GM12892 (cell line): ENCODE measurements around the gene BTBD10.
"Not testable (repeated sequence)": the region's sequence is repeated elsewhere in the genome, so short reads cannot be mapped to it uniquely, and the experiment has no call there.

Source experiments
- POLR2A ChIP-seq: IDR thresholded peaks from 2 replicates; pipeline ENCODE4 v1.6.1; 2011; ENCODE audit warnings: low read depth, low read length, control low read depth
- POLR2AphosphoS5 ChIP-seq: IDR thresholded peaks from 2 replicates; pipeline ENCODE4 v1.6.1; 2011; ENCODE audit warnings: low read depth, low read length, control low read depth
- TAF1 ChIP-seq: IDR thresholded peaks from 2 replicates; pipeline ENCODE4 v1.6.1; 2011; ENCODE audit warnings: low read depth, mild to moderate bottlenecking, control low read depth, low read length, borderline replicate concordance

DNA sequence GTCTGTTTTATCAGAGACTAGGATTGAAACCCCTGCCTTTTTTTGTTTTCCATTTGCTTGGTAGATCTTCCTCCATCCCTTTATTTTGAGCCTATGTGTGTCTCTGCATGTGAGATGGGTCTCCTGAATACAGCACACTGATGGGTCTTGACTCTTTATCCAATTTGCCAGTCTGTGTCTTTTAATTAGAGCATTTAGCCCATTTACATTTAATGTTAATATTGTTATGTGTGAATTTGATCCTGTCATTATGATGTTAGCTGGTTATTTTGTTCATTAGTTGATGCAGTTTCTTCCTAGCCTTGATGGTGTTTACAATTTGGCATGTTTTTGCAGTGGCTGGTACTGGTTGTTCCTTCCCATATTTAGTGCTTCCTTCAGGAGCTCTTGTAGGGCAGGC lies 64.7 kb downstream of the BTBD10 start:
- TF ChIP-seq POLR2A, POLR2AphosphoS5, TAF1: not testable (repeated sequence)
